GM12872 (cell line): ENCODE measurements around the gene ARV1.

Experiments
- TF ChIP-seq, protein P1 (sequence below): IDR thresholded peaks from 3 replicates; pipeline ENCODE4 v1.5.1; 2011; ENCODE audit warnings: low read depth, mild to moderate bottlenecking, low read length, moderate library complexity; ENCODE audit not compliant: insufficient read depth

The ARV1 gene

DNA sequence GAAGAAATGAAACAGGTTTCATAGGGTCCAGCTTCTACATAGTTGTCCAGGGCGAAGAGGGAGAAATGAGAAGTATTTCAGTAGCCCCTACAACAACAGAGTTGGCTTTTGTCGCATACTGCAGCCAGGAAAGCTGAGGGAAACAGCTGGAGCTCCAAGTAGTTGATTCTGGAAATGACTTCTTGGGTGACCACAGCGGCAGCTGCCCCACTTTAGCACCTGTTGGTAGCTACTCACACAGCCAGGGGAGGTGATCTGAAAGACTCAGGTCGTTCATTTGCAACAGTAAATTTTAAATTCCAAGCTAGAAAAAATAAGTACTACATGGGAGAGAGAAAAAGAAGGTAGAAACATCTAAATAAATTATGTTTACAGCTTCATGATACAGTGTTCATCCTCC, 2.5 kb upstream of the ARV1 start:
- TF ChIP-seq, protein P1, sequence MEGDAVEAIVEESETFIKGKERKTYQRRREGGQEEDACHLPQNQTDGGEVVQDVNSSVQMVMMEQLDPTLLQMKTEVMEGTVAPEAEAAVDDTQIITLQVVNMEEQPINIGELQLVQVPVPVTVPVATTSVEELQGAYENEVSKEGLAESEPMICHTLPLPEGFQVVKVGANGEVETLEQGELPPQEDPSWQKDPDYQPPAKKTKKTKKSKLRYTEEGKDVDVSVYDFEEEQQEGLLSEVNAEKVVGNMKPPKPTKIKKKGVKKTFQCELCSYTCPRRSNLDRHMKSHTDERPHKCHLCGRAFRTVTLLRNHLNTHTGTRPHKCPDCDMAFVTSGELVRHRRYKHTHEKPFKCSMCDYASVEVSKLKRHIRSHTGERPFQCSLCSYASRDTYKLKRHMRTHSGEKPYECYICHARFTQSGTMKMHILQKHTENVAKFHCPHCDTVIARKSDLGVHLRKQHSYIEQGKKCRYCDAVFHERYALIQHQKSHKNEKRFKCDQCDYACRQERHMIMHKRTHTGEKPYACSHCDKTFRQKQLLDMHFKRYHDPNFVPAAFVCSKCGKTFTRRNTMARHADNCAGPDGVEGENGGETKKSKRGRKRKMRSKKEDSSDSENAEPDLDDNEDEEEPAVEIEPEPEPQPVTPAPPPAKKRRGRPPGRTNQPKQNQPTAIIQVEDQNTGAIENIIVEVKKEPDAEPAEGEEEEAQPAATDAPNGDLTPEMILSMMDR, result no peak

DNA sequence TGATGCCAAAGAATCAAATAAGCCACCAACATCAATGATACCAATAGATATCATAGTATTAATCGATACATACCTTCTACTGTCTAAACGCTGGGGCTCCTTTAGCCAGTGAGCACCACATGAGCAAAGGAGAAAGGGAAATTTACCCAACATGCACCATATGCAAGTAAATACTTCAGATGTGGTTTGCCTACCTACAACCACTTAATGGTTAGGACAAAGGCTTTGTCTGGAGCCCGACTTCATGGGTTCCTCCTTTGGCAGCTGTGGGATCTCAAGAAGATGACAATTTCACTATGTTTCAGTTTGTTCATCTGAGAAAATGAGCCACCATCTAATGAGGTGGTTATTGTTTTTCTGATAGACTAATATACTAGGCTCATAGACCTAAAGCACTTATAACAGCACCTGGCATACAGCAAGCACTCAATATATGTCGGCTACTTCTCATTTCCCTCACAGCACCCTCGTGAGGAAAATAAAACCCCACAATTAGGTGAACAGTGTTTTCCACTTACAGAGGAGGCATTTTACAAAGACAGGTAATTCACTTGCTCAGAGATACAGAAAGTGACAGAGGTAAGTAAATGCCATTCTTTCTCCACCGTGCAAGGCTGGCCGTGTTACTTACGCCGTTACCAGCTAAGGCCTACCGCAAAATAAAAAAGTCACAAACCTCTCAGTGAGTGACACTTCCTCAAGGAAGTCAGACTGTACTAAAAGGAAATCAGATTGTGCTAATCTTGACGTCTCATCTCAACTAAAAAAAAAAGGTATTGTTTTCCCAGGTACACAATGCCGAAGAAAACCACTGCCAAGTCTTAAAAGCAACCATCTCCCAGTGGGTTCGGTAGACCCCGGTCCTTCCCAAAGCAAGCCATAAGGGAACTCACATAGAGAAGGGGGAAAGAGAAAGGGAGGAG, 1.8 kb upstream of the ARV1 start:
- TF ChIP-seq, protein P1, result no peak

DNA sequence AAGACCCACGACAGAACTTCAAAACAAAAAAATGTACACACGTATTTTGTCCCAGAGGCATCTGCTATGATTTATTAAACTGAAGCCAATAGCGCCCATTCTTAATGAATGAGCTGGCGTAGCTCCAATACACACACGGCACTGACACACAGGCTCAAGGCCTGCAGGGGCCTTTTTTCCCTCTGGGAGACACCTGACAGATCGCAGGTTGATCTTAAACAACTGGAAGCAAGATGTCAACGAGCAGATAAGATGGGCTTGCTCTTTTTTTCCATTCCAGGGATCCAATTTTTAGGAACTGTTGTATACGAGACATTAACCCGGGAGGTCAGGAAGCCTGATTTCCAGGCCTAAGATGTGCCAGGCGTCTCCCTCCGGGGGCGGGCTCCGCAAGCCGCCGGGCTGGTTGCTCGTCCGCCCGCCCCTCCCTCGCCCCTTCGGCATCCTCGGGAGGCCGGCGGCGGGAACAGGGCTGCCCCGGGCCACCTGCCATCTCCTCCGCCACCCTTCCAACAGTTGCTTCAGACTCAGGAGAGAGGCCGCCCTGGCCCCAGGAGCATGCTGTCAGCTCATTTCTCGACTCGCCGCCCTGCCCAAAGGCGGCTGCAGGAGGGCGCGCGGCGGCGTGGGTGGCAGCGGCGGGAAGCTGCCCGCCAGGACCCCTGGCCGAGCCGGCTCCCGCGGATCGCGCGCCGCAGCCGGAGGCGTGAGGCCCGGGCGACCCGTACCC, 968 bp upstream of the ARV1 start:
- TF ChIP-seq, protein P1, result no peak

DNA sequence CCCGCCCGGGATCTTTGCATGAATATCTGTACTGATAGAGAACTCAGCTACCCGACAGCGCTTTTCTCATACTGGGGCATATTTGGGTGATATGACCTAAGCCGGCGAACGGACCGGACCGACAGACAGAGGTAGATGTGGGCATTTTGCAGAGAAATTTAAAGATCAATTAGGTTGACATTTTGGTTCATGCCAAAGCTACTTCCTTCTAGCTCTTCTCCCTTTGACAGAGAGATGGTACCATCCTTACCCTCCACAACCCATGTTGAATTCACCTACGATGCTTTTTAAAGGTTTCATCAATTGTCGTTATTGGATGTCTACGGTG, 459 bp downstream of the ARV1 start:
- TF ChIP-seq, protein P1, result no peak

DNA sequence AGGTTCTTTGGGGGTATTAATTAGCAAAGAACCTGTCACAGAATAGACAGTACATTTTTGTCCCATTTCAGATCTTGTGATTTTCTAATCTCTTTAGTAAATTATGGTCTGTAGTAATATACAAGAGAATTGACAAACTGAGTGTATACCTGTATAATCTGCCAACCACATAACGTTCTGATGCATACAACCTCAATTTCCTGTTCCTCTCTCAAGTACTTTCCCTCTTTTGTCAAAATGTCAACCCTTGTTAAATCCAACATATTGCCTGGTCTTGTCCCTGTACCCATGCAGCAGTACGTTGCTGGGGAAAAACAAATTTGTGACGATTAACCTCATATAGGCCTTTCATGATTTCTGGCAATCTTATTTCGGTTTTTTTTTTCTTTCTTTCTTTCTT, 1.1 kb downstream of the ARV1 start:
- TF ChIP-seq, protein P1, result no peak

DNA sequence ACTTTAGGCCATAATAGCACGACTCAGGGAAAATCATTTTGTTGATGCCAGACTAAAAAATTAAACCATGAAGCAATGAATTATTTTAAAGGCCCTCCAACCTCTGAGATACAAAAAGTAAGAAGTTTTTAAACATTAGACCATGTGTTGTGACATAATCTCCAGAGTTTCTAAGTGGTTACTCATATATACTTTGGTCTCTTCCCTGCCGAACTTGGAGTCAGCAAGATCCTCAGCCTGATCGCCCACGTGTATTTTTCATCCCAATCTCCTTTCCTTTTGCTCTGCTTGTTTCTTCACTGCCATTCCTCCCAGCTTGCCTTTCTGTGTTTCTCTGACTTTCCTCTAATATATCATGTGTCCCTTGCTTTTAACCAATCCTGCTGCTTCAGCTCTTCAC, 3.8 kb downstream of the ARV1 start:
- TF ChIP-seq, protein P1, result no peak

DNA sequence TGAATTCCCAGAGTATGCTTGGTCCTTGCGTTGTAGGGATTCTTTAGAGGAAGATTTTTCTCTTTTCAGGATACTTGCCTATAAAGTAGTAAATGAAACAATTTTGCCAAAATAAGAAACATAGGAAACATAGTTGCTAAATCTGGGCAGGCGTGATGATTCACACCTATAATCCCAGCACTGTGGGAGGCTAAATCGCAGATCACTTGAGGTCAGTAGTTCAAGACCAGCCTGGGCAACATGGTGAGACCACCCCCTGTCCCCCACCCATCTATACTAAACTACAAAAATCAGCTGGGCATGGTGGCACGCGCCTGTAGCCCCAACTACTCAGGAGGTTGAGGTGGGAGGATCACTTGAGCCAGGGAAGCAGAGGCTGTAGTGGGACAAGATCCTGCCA, 4.9 kb downstream of the ARV1 start:
- TF ChIP-seq, protein P1, result no peak
